ENCODE measurements around the gene CHIA. TPM values are rescaled to one million over a fixed set of nuclear protein-coding genes. Genes with fewer than 3 reads are reported as not detected.

Gene CHIA
- total RNA-seq, 1 donor from 2014 or later = not detected

GRCh38 chr1:111361761-111362160 lies 71.1 kb downstream of the CHIA start:
- no peak for DNase-seq (ENCODE audit: low spot score)

DNA sequence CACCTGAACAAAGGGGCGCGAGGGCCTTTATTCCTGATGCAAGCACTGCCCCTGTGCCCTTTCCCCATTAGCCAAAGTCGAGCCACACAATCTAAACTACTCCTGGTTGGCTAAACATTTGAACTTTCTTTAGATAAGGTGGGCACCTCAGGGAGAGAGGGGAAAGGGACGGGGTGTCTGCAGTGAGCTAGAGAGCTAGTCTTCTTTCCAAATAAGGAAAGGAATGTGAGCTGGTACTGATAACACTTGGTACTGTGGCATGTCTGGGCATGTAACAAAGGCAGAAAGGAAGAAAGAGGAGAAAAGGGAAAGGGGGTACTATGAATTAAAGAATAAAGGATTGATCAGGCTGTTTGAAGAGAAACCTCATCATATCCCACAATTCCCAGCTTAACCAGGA lies 74.0 kb downstream of the CHIA start:
- no peak for DNase-seq (ENCODE audit: low spot score)

- DNase-seq (ENCODE audit: low spot score) = no peak
These were observed 75.6 kb downstream of the CHIA start for GRCh38 chr1:111366256-111366655.

DNA sequence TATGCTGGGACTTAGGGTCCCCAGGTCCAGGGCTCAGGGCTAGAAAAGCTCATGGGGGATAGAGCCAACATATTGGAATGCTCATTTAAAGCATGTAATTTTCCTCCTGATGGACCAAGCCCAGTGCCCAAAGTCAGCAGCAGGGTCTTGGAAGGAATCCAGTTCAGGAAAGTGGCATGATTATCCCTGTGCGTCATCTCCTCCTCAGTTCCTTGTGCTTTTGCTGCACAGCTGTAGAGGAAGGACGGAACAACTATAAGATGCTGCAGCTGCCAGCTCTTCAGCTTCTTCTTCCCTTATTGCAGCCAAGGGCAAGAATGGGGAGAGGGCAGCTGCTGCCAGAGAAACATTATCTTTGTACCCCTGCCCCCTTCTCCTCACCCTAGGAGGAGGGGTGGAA lies 78.5 kb downstream of the CHIA start:
- no peak for DNase-seq (ENCODE audit: low spot score)

DNA sequence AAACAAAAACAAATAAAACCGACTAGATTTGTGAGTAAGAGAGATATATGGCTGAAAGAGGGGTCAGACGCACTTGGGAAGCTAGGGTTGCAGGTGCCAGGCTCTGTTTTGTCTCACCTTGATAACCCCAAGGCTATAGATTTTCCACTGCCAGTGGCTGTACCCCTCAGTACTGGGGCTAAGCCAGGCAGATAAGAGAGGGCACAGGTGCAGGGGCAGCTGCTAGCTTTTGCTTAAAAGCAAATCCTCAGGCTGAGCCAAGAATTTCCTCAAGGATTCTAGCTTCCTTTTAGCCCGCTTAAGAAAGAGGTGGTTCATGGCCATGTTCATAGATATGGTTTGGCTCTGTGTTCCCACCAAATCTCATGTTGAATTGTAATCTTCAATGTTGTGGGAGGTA lies 79.0 kb downstream of the CHIA start:
- DNase-seq (ENCODE audit: low spot score) = no peak

Other genes starting within 250 kb of the CHIA start
- 61.0 TPM for gene DRAM2, start 150.8 kb upstream of the CHIA start, total RNA-seq
- gene CEPT1, start 150.6 kb upstream of the CHIA start, total RNA-seq = 49.9 TPM
- 33.0 TPM for gene DENND2D, start 90.2 kb upstream of the CHIA start, total RNA-seq
- 12.4 TPM for gene CHI3L2, start 63.1 kb upstream of the CHIA start, total RNA-seq
- 1.4 TPM for gene OVGP1, start 136.9 kb downstream of the CHIA start, total RNA-seq
- 35.4 TPM for gene WDR77, start 158.4 kb downstream of the CHIA start, total RNA-seq
- 161 TPM for gene ATP5PB, start 158.6 kb downstream of the CHIA start, total RNA-seq
- gene C1orf162, start 183.1 kb downstream of the CHIA start, total RNA-seq = 98.7 TPM
- 17.2 TPM for gene ADORA3, start 212.8 kb downstream of the CHIA start, total RNA-seq
- 13.7 TPM for gene TMIGD3, start 212.8 kb downstream of the CHIA start, total RNA-seq